HG03045 (cell line): ENCODE results near the gene NSL1.
"Not testable (repeated sequence)": the region's sequence is repeated elsewhere in the genome, so short reads cannot be mapped to it uniquely, and the experiment has no call there.

Experiments
- ATAC-seq: cut with Tn5 transposase; IDR thresholded peaks from one replicate; pipeline ENCODE4 v1.9.1; 2021; ENCODE audit warnings: mild to moderate bottlenecking, moderate library complexity; ENCODE audit not compliant: unreplicated experiment

The NSL1 gene

GRCh38 chr1:212785871-212786270 lies 5.7 kb downstream of the NSL1 start:
- ATAC-seq = no peak

- ATAC-seq = no peak
These were observed 7.6 kb downstream of the NSL1 start for GRCh38 chr1:212783976-212784375.

- no peak for ATAC-seq
These were observed 9.0 kb downstream of the NSL1 start for GRCh38 chr1:212782422-212783154.

- ATAC-seq = no peak
These were observed 10.4 kb downstream of the NSL1 start for GRCh38 chr1:212781225-212781624.

GRCh38 chr1:212780759-212781158 lies 10.8 kb downstream of the NSL1 start:
- no peak for ATAC-seq

GRCh38 chr1:212779086-212779485 lies 12.5 kb downstream of the NSL1 start:
- ATAC-seq = not testable (repeated sequence)

GRCh38 chr1:212777151-212777550 lies 14.4 kb downstream of the NSL1 start:
- ATAC-seq = no peak

GRCh38 chr1:212775241-212775640 lies 16.3 kb downstream of the NSL1 start:
- ATAC-seq = no peak

- ATAC-seq = no peak
These were observed 17.0 kb downstream of the NSL1 start for GRCh38 chr1:212774584-212774983.

GRCh38 chr1:212773011-212773410 lies 18.6 kb downstream of the NSL1 start:
- no peak for ATAC-seq

GRCh38 chr1:212771341-212771740 lies 20.2 kb downstream of the NSL1 start:
- ATAC-seq = no peak

GRCh38 chr1:212769459-212770167 lies 22.0 kb downstream of the NSL1 start:
- ATAC-seq = no peak

- not testable (repeated sequence) for ATAC-seq
These were observed 24.8 kb downstream of the NSL1 start for GRCh38 chr1:212766825-212767224.

- not testable (repeated sequence) for ATAC-seq
These were observed 26.8 kb downstream of the NSL1 start for GRCh38 chr1:212764718-212765281.

GRCh38 chr1:212762839-212763238 lies 28.7 kb downstream of the NSL1 start:
- no peak for ATAC-seq

GRCh38 chr1:212762234-212762633 lies 29.3 kb downstream of the NSL1 start:
- ATAC-seq = no peak

GRCh38 chr1:212760126-212760823 lies 31.3 kb downstream of the NSL1 start:
- no peak for ATAC-seq

- no peak for ATAC-seq
These were observed 31.9 kb downstream of the NSL1 start for GRCh38 chr1:212759683-212760082.

GRCh38 chr1:212754680-212755079 lies 36.9 kb downstream of the NSL1 start:
- no peak for ATAC-seq

GRCh38 chr1:212754193-212754592 lies 37.4 kb downstream of the NSL1 start:
- ATAC-seq = no peak

- no peak for ATAC-seq
These were observed 37.8 kb downstream of the NSL1 start for GRCh38 chr1:212753749-212754148.
